ENCODE results near the gene VPS26C.
"Not testable (repeated sequence)": the region's sequence is repeated elsewhere in the genome, so short reads cannot be mapped to it uniquely, and the experiment has no call there.

The VPS26C gene

GRCh38 chr21:37227071-37228002 lies 39.8 kb downstream of the VPS26C start:
- no peak for DNase-seq

- DNase-seq: no peak
These were observed 40.9 kb downstream of the VPS26C start for GRCh38 chr21:37226041-37226920.

- no peak for DNase-seq
These were observed 42.0 kb downstream of the VPS26C start for GRCh38 chr21:37224861-37225839.

GRCh38 chr21:37223804-37224345 lies 43.3 kb downstream of the VPS26C start:
- DNase-seq: no peak

GRCh38 chr21:37222248-37222647 lies 44.9 kb downstream of the VPS26C start:
- not testable (repeated sequence) for DNase-seq

GRCh38 chr21:37220981-37221664 lies 46.0 kb downstream of the VPS26C start:
- peak; percentile 97 for DNase-seq

- no peak for DNase-seq
These were observed 46.6 kb downstream of the VPS26C start for GRCh38 chr21:37220433-37220980.

GRCh38 chr21:37219761-37220432 lies 47.2 kb downstream of the VPS26C start:
- DNase-seq: no peak

GRCh38 chr21:37214952-37215351 lies 52.2 kb downstream of the VPS26C start:
- no peak for DNase-seq

- no peak for DNase-seq
These were observed 56.3 kb downstream of the VPS26C start for GRCh38 chr21:37210799-37211198.

- no peak for DNase-seq
These were observed 57.0 kb downstream of the VPS26C start for GRCh38 chr21:37210130-37210529.

GRCh38 chr21:37208741-37209225 lies 58.4 kb downstream of the VPS26C start:
- DNase-seq: no peak

GRCh38 chr21:37208056-37208721 lies 58.9 kb downstream of the VPS26C start:
- peak; percentile 82 for DNase-seq

- DNase-seq: peak; percentile 45
These were observed 59.6 kb downstream of the VPS26C start for GRCh38 chr21:37207441-37208009.

GRCh38 chr21:37206496-37206895 lies 60.6 kb downstream of the VPS26C start:
- no peak for DNase-seq

GRCh38 chr21:37204580-37204979 lies 62.6 kb downstream of the VPS26C start:
- DNase-seq: no peak

- DNase-seq: no peak
These were observed 64.7 kb downstream of the VPS26C start for GRCh38 chr21:37202221-37203110.
